GM20431 (cell line): ENCODE measurements around the gene SCYL2.
"Not testable (repeated sequence)": the region's sequence is repeated elsewhere in the genome, so short reads cannot be mapped to it uniquely, and the experiment has no call there.

Experiments used
- in situ Hi-C: fragments of 300-500 bp; cut with MseI, MboI; formaldehyde crosslinking; loops from one replicate; pipeline ENCODE4 v1.15.0; 2020; ENCODE audit warnings: low sequenced_read_pairs; ENCODE audit not compliant: unreplicated experiment

The SCYL2 gene

GRCh38 chr12:100303831-100304230, 36.9 kb downstream of the SCYL2 start:
- in situ Hi-C loops = no loop called here

- in situ Hi-C loops = not testable (repeated sequence)
Measured at GRCh38 chr12:100304334-100304733, 37.4 kb downstream of the SCYL2 start.

- in situ Hi-C loops = not testable (repeated sequence)
Measured at GRCh38 chr12:100308138-100308537, 41.2 kb downstream of the SCYL2 start.

- in situ Hi-C loops = no loop called here
Measured at GRCh38 chr12:100311317-100311716, 44.3 kb downstream of the SCYL2 start.

- in situ Hi-C loops = no loop called here
Measured at GRCh38 chr12:100317371-100317770, 50.4 kb downstream of the SCYL2 start.

- in situ Hi-C loops = no loop called here
Measured at GRCh38 chr12:100324498-100324897, 57.5 kb downstream of the SCYL2 start.

- in situ Hi-C loops = no loop called here
Measured at GRCh38 chr12:100326208-100326607, 59.2 kb downstream of the SCYL2 start.

GRCh38 chr12:100329800-100330199, 62.8 kb downstream of the SCYL2 start:
- in situ Hi-C loops = no loop called here

- in situ Hi-C loops = no loop called here
Measured at GRCh38 chr12:100331871-100332270, 64.9 kb downstream of the SCYL2 start.

- in situ Hi-C loops = no loop called here
Measured at GRCh38 chr12:100332852-100333251, 65.9 kb downstream of the SCYL2 start.

GRCh38 chr12:100337299-100337698, 70.3 kb downstream of the SCYL2 start:
- in situ Hi-C loops = no loop called here

GRCh38 chr12:100337727-100338126, 70.8 kb downstream of the SCYL2 start:
- in situ Hi-C loops = no loop called here

- in situ Hi-C loops = no loop called here
Measured at GRCh38 chr12:100339071-100339470, 72.1 kb downstream of the SCYL2 start.

GRCh38 chr12:100342897-100343296, 75.9 kb downstream of the SCYL2 start:
- in situ Hi-C loops = not testable (repeated sequence)

- in situ Hi-C loops = not testable (repeated sequence)
Measured at GRCh38 chr12:100344351-100344750, 77.4 kb downstream of the SCYL2 start.

GRCh38 chr12:100345020-100345767, 78.2 kb downstream of the SCYL2 start:
- in situ Hi-C loops = no loop called here

- in situ Hi-C loops = no loop called here
Measured at GRCh38 chr12:100346660-100347059, 79.7 kb downstream of the SCYL2 start.

GRCh38 chr12:100348657-100349454, 81.9 kb downstream of the SCYL2 start:
- in situ Hi-C loops = no loop called here

GRCh38 chr12:100356644-100357223, 89.8 kb downstream of the SCYL2 start, which contains the start of gene SLC17A8:
Gene SLC17A8, plus strand, starts transcription at chr12:100357074. Its CDS starts 318 bp downstream, at chr12:100357392.
- in situ Hi-C loops = no loop called here

- in situ Hi-C loops = no loop called here
Measured at GRCh38 chr12:100359248-100359647, 92.3 kb downstream of the SCYL2 start.

GRCh38 chr12:100359822-100360221, 92.8 kb downstream of the SCYL2 start:
- in situ Hi-C loops = no loop called here
